GM12874 (cell line): ENCODE measurements around the gene EPC1.

Experiments used
- TF ChIP-seq, protein P1 (sequence below): IDR thresholded peaks from 2 replicates; pipeline ENCODE4 v1.5.1; 2011; ENCODE audit warnings: low read depth, mild to moderate bottlenecking, control low read depth, low read length, moderate library complexity; ENCODE audit not compliant: insufficient read depth

Gene EPC1

DNA sequence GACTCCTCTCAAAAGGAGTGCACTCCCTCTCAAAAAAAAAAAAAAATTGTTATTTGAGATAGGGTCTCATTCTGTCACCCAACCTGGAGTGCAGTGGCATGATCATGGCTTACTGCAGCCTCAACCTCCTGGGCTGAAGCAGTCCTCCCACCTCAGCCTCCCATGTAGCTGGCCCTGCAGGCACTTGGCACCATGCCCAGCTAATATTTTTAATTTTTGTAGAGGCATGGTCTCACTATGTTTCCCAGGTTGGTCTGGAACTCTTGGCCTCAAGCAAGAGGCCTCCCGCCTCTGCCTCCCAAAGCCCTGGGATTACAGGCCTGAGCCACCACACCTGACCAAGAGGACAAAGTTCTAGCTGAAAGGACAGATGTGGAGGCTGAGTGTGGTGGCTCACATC is 120.3 kb downstream of the EPC1 start:
- TF ChIP-seq, protein P1, sequence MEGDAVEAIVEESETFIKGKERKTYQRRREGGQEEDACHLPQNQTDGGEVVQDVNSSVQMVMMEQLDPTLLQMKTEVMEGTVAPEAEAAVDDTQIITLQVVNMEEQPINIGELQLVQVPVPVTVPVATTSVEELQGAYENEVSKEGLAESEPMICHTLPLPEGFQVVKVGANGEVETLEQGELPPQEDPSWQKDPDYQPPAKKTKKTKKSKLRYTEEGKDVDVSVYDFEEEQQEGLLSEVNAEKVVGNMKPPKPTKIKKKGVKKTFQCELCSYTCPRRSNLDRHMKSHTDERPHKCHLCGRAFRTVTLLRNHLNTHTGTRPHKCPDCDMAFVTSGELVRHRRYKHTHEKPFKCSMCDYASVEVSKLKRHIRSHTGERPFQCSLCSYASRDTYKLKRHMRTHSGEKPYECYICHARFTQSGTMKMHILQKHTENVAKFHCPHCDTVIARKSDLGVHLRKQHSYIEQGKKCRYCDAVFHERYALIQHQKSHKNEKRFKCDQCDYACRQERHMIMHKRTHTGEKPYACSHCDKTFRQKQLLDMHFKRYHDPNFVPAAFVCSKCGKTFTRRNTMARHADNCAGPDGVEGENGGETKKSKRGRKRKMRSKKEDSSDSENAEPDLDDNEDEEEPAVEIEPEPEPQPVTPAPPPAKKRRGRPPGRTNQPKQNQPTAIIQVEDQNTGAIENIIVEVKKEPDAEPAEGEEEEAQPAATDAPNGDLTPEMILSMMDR: no peak

DNA sequence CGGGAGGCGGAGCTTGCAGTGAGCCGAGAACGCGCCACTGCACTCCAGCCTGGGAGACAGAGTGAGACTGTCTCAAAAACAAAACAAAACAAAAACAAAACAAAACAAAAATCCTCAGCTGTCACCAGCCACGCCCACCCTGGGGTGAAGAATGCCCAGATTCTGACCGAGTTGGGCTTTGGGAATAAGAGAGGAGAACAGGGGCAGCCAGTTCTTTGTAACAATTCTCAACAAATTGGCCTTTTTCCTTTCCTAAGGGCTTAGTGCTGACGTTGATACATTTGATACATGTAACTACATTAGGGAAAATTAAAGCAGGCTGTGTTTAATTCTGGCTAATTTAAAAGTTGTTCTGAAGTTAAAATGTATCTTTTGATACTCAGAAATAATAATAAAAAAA is 121.0 kb downstream of the EPC1 start:
- TF ChIP-seq, protein P1: no peak
